B cell (primary cell): ENCODE data around the gene HEXD. TPM values are rescaled to one million over a fixed set of nuclear protein-coding genes. Genes with fewer than 3 reads are reported as not detected.

ENCODE experiments used
- ATAC-seq: fragments of 200-7000 bp; cut with Tn5 transposase; one replicate; pipeline ENCODE4 v1.10.0; 2021; ENCODE audit warnings: low read depth, mild to moderate bottlenecking, moderate number of reproducible peaks, moderate library complexity
- CTCF ChIA-PET: fragments of 350-600 bp; sonication (Branson Sonifier 250); formaldehyde crosslinking; loops from one replicate; lab custom pipeline; 2021; ENCODE audit warnings: antibody characterized with exemption, inconsistent platforms; lab: Charles Lee
- POLR2A ChIA-PET: fragments of 350-600 bp; sonication (Branson Sonifier 250); formaldehyde crosslinking; loops from one replicate; lab custom pipeline; 2021; ENCODE audit warnings: antibody characterized with exemption; lab: Charles Lee
- DNase-seq: peaks from one replicate; pipeline ENCODE4 v3.0.0; 2013
- H2AFZ ChIP-seq: 2 replicates; pipeline ENCODE4 v1.6.1; 2012; ENCODE audit warnings: mild to moderate bottlenecking, low read depth, low read length; ENCODE audit not compliant: insufficient read depth, poor library complexity, severe bottlenecking
- H3K27ac ChIP-seq, 2 donors: 1 replicate in 1 of 2; 2 replicates in 1 of 2; pipeline ENCODE4 v1.5.1; 2012 to 2013; ENCODE audit warnings: low read length in 2 of 2, mild to moderate bottlenecking in 2 of 2, moderate library complexity in 1 of 2
- H3K27me3 ChIP-seq, 4 experiments: fragments of 200-600 bp in 1 of 4; sonication (generic) in 1 of 4; replicated peaks in 1 of 4; 1 replicate in 2 of 4; 2 replicates in 2 of 4; pipeline versions ENCODE4 v1.6.1 to v1.7.0; 2013 to 2016; ENCODE audit warnings: low read length in 3 of 4, mild to moderate bottlenecking in 2 of 4, mixed read lengths in 1 of 4, moderate library complexity in 1 of 4; ENCODE audit not compliant: insufficient read depth in 4 of 4, control insufficient read depth in 3 of 4; ENCODE audit errors: control extremely low read depth in 1 of 4
- H3K36me3 ChIP-seq, 2 experiments: replicated peaks in 1 of 2; 1 replicate in 1 of 2; 2 replicates in 1 of 2; pipeline versions ENCODE4 v1.6.1 to v1.7.1; 2013; ENCODE audit warnings: low read length in 1 of 2; ENCODE audit not compliant: insufficient read depth in 2 of 2, control insufficient read depth in 1 of 2; ENCODE audit errors: control extremely low read depth in 1 of 2, extremely low read depth in 1 of 2
- H3K4me1 ChIP-seq, 2 donors: fragments of 200-600 bp in 1 of 2; sonication (generic) in 1 of 2; 1 replicate in 1 of 2; 2 replicates in 1 of 2; pipeline versions ENCODE4 v1.5.1 to v1.6.1; 2013 to 2017; ENCODE audit warnings: low read length in 2 of 2; ENCODE audit not compliant: control insufficient read depth in 2 of 2, insufficient read depth in 2 of 2
- H3K4me2 ChIP-seq: replicated peaks from 2 replicates; pipeline ENCODE3; 2012; ENCODE audit warnings: mild to moderate bottlenecking, low read depth, low read length; ENCODE audit not compliant: poor library complexity, severe bottlenecking
- H3K4me3 ChIP-seq, 5 experiments: fragments of 200-600 bp in 1 of 5; sonication (generic) in 1 of 5; 1 replicate in 3 of 5; 2 replicates in 2 of 5; pipeline versions ENCODE4 v1.5.1 to v1.7.0; 2011 to 2016; ENCODE audit warnings: low read length in 4 of 5, mild to moderate bottlenecking in 4 of 5, low read depth in 2 of 5, control low read depth in 1 of 5, moderate library complexity in 1 of 5; ENCODE audit not compliant: insufficient read depth in 1 of 5; ENCODE audit errors: control extremely low read depth in 1 of 5, extremely low read depth in 1 of 5
- H3K79me2 ChIP-seq: fragments of 200-600 bp; sonication (generic); one replicate; pipeline ENCODE4 v1.6.0; 2016; ENCODE audit warnings: low read length; ENCODE audit not compliant: control insufficient read depth, insufficient read depth
- H3K9ac ChIP-seq: fragments of 200-600 bp; sonication (generic); 2 replicates; pipeline ENCODE4 v1.6.1; 2017; ENCODE audit warnings: mild to moderate bottlenecking, low read length, moderate library complexity
- H3K9me3 ChIP-seq, 3 donors: one replicate each; pipeline versions ENCODE4 v1.6.1 to v1.7.1; 2013; ENCODE audit warnings: low read length in 2 of 3; ENCODE audit not compliant: control insufficient read depth in 2 of 3, insufficient read depth in 1 of 3; ENCODE audit errors: control extremely low read depth in 1 of 3
- H4K20me1 ChIP-seq: 2 replicates; pipeline ENCODE4 v1.6.0; 2012; ENCODE audit warnings: mild to moderate bottlenecking, low read length; ENCODE audit not compliant: insufficient read depth, control insufficient read depth, poor library complexity, severe bottlenecking
- H3K27ac Mint-ChIP-seq: one replicate; pipeline ENCODE4 v1.8.0; 2021; ENCODE audit warnings: mixed read lengths
- H3K27me3 Mint-ChIP-seq: one replicate; pipeline ENCODE4 v1.8.0; 2021; ENCODE audit warnings: mixed read lengths
- H3K4me1 Mint-ChIP-seq: one replicate; pipeline ENCODE4 v1.8.0; 2021; ENCODE audit warnings: mixed read lengths
- H3K4me3 Mint-ChIP-seq: one replicate; pipeline ENCODE4 v1.8.0; 2021; ENCODE audit warnings: mixed read lengths
- H3K9me3 Mint-ChIP-seq: one replicate; pipeline ENCODE4 v1.8.0; 2022; ENCODE audit warnings: mixed read lengths; ENCODE audit not compliant: insufficient read depth
- EZH2 ChIP-seq: IDR thresholded peaks from 2 replicates; pipeline ENCODE4 v1.6.1; 2012; ENCODE audit warnings: borderline replicate concordance, low read depth, mild to moderate bottlenecking, moderate library complexity, low read length; ENCODE audit not compliant: insufficient read depth, poor library complexity, severe bottlenecking
- WGBS: methylation state at CpG from one replicate; pipeline ENCODE4 v1.1.5; 2013; ENCODE audit warnings: missing lambda C conversion rate; ENCODE audit not compliant: insufficient coverage; 5-methylcytosine and 5-hydroxymethylcytosine counted together
- intact Hi-C: fragments of 100-400 bp; cut with micrococcal nuclease; formaldehyde crosslinking; loops from one replicate; pipeline ENCODE4 v1.10.0; 2022
- polyA plus RNA-seq: library from polyadenylated mRNA; depleted of rRNA; stranded (reverse); fragments of >200 nt; gene quantifications from 2 replicates; pipeline ENCODE4 v1.2.3, GENCODE V29; 2012
- small RNA-seq: library from RNA; depleted of rRNA; stranded (forward); fragments of <200 nt; gene quantifications from one replicate; pipeline ENCODE3, GENCODE V24; 2012; ENCODE audit warnings: low replicate concordance, low read depth; ENCODE audit not compliant: insufficient read length
- total RNA-seq, 2 donors: library from RNA; stranded (reverse); fragments of 120-200 nt in 1 of 2; gene quantifications; 1 replicate in 1 of 2; 2 replicates in 1 of 2; pipeline versions ENCODE4 v1.2.3 to v1.2.4, GENCODE V29; 2013 to 2022
- TF ChIP-seq, protein P1 (sequence below): fragments of 200-600 bp; IDR thresholded peaks from one replicate; pipeline ENCODE4 v1.8.0; 2022; ENCODE audit warnings: antibody characterized with exemption, mild to moderate bottlenecking

HEXD gene
- total and polyA plus RNA-seq, 2 donors (not counting 1 experiment from before 2014, with no cell fraction given), result 128 to 317 TPM

DNA sequence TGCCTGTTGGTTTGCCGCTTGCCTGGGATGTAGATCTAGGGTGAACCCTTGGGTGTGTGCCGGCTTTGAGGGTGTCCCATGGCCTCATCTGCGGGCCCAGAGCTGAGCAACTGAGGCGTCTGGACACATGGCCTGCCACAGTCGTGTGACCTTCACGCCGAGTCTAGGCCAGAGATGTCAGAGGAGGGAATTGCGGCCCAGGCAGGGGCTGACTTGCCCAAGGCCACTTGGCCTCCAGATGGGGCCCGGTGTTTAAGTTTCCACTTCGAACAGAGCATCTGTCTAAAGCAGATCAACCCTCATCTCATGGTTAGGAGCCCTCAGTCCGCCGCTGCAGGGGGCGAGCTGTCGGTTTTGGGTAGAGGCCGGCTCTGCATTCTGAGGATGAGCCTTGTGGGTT, 73.4 kb downstream of the HEXD start:
- Mint-ChIP-seq H3K4me3 (no peak overlapping the region), H3K4me1 (peaks cover 15% of the 10 kb centered on the region), H3K27me3 (no peaks in the 10 kb centered on the region), H3K27ac (no peak overlapping the region), H3K9me3 (no peaks in the 10 kb centered on the region)
- H3K36me3 ChIP-seq, result peaks cover 0 to 15% of the 10 kb centered on the region in 2 experiments
- CTCF ChIA-PET, result interaction anchor here (0.6 to 2.3 kb wide), 3 partner anchors 15 to 566 kb away, joined by 3 to 5 read pairs (median 3); no protein-coding TSS in a partner anchor
- H3K4me3 ChIP-seq, result no peak overlapping the region
- POLR2A ChIA-PET, result no interaction called here
- 97% methylated on average over 13 of the region's 15 CpGs for WGBS
- peaks cover 0 to 4% (median 0%) of the 10 kb centered on the region in 3 donors for H3K9me3 ChIP-seq
- H4K20me1 ChIP-seq, result no peaks in the 10 kb centered on the region
- ATAC-seq, result no peak
- H2AFZ ChIP-seq, result no peak overlapping the region
- no peaks in the 10 kb centered on the region for H3K27me3 ChIP-seq
- H3K27ac ChIP-seq, result no peak overlapping the region
- DNase-seq, result no peak
- intact Hi-C loops, result no loop called here
- H3K4me2 ChIP-seq, result no peak overlapping the region
- H3K4me1 ChIP-seq, result peaks cover 6 to 25% of the 10 kb centered on the region in 2 donors
- TF ChIP-seq, protein P1, sequence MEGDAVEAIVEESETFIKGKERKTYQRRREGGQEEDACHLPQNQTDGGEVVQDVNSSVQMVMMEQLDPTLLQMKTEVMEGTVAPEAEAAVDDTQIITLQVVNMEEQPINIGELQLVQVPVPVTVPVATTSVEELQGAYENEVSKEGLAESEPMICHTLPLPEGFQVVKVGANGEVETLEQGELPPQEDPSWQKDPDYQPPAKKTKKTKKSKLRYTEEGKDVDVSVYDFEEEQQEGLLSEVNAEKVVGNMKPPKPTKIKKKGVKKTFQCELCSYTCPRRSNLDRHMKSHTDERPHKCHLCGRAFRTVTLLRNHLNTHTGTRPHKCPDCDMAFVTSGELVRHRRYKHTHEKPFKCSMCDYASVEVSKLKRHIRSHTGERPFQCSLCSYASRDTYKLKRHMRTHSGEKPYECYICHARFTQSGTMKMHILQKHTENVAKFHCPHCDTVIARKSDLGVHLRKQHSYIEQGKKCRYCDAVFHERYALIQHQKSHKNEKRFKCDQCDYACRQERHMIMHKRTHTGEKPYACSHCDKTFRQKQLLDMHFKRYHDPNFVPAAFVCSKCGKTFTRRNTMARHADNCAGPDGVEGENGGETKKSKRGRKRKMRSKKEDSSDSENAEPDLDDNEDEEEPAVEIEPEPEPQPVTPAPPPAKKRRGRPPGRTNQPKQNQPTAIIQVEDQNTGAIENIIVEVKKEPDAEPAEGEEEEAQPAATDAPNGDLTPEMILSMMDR, result no peak
- no peak for TF ChIP-seq EZH2
- H3K9ac ChIP-seq, result no peak overlapping the region
- no peaks in the 10 kb centered on the region for H3K79me2 ChIP-seq

Small RNA genes within 50 kb of the gene (small RNA-seq; reads per million reads assigned to genes)
- not detected for gene RF00019

Other genes starting within 250 kb of the HEXD start
- gene CCDC57, start 205.5 kb upstream of the HEXD start, total RNA-seq, result 67.2 and 82.0 TPM in 2 replicates
- 34.2 and 49.7 TPM in 2 replicates for gene CCDC57, start 205.5 kb upstream of the HEXD start, polyA plus RNA-seq
- 65.2 and 65.7 TPM in 2 replicates for gene SLC16A3, start 189.3 kb upstream of the HEXD start, total RNA-seq
- 13.9 and 14.9 TPM in 2 replicates for gene SLC16A3, start 189.3 kb upstream of the HEXD start, polyA plus RNA-seq
- gene CSNK1D, start 144.6 kb upstream of the HEXD start, total RNA-seq, result 241 and 258 TPM in 2 replicates
- 196 and 260 TPM in 2 replicates for gene CSNK1D, start 144.6 kb upstream of the HEXD start, polyA plus RNA-seq
- gene CD7, start 100.7 kb upstream of the HEXD start, total RNA-seq, result 0.58 and 0.67 TPM in 2 replicates
- gene CD7, start 100.7 kb upstream of the HEXD start, polyA plus RNA-seq, result 1.3 and 3.2 TPM in 2 replicates
- gene SECTM1, start 84.6 kb upstream of the HEXD start, total RNA-seq, result 0.17 TPM in 1 of 2 replicates, not detected in the other
- gene SECTM1, start 84.6 kb upstream of the HEXD start, polyA plus RNA-seq, result 0.22 and 1.2 TPM in 2 replicates
- gene TEX19, start 59.1 kb upstream of the HEXD start, total RNA-seq, result not detected in 2 replicates
- not detected in 2 replicates for gene TEX19, start 59.1 kb upstream of the HEXD start, polyA plus RNA-seq
- not detected in 2 replicates for gene UTS2R, start 46.6 kb upstream of the HEXD start, total RNA-seq
- 0.86 and 0.88 TPM in 2 replicates for gene UTS2R, start 46.6 kb upstream of the HEXD start, polyA plus RNA-seq
- gene OGFOD3, start 239 bp downstream of the HEXD start, total RNA-seq, result 30.5 and 35.0 TPM in 2 replicates
- gene OGFOD3, start 239 bp downstream of the HEXD start, polyA plus RNA-seq, result 16.9 and 22.6 TPM in 2 replicates
- 569 and 578 TPM in 2 replicates for gene CYBC1, start 32.4 kb downstream of the HEXD start, total RNA-seq
- 228 and 328 TPM in 2 replicates for gene CYBC1, start 32.4 kb downstream of the HEXD start, polyA plus RNA-seq
- 103 and 104 TPM in 2 replicates for gene NARF, start 40.4 kb downstream of the HEXD start, total RNA-seq
- gene NARF, start 40.4 kb downstream of the HEXD start, polyA plus RNA-seq, result 92.4 and 97.0 TPM in 2 replicates
- 62.7 and 64.3 TPM in 2 replicates for gene FOXK2, start 101.4 kb downstream of the HEXD start, total RNA-seq
- gene FOXK2, start 101.4 kb downstream of the HEXD start, polyA plus RNA-seq, result 16.5 and 19.7 TPM in 2 replicates
- gene WDR45B, start 230.1 kb downstream of the HEXD start, total RNA-seq, result 63.3 and 72.7 TPM in 2 replicates
- 54.3 and 84.9 TPM in 2 replicates for gene WDR45B, start 230.1 kb downstream of the HEXD start, polyA plus RNA-seq